Neutrophil (primary cell): ENCODE measurements around the gene SATB1.

Experiments
- H3K27ac ChIP-seq: fragments of 200-600 bp; sonication (generic); 2 replicates; pipeline ENCODE4 v1.5.1; 2016; ENCODE audit warnings: mild to moderate bottlenecking, moderate library complexity
- H3K27me3 ChIP-seq: fragments of 200-600 bp; sonication (generic); 2 replicates; pipeline ENCODE4 v1.6.0; 2016; ENCODE audit warnings: mild to moderate bottlenecking
- H3K36me3 ChIP-seq: fragments of 200-600 bp; sonication (generic); 2 replicates; pipeline ENCODE4 v1.5.1; 2017
- H3K4me1 ChIP-seq, 2 experiments: fragments of 200-600 bp in 1 of 2; sonication (generic) in 1 of 2; 1 replicate in 1 of 2; 2 replicates in 1 of 2; pipeline versions ENCODE4 v1.5.1 to v1.6.1; 2013 to 2016; ENCODE audit warnings: low read depth in 1 of 2, low read length in 1 of 2, mild to moderate bottlenecking in 1 of 2, moderate library complexity in 1 of 2; ENCODE audit not compliant: control insufficient read depth in 1 of 2, insufficient read depth in 1 of 2
- H3K4me3 ChIP-seq, 2 experiments: fragments of 200-600 bp in 1 of 2; sonication (generic) in 1 of 2; 1 replicate in 1 of 2; 2 replicates in 1 of 2; pipeline ENCODE4 v1.5.1; 2013 to 2016; ENCODE audit warnings: low read depth in 1 of 2, low read length in 1 of 2, mild to moderate bottlenecking in 1 of 2, moderate library complexity in 1 of 2
- H3K9me3 ChIP-seq: fragments of 200-600 bp; sonication (generic); 2 replicates; pipeline ENCODE4 v1.5.1; 2016
- CTCF ChIP-seq: fragments of 200-600 bp; sonication (generic); IDR thresholded peaks from 2 replicates; pipeline ENCODE4 v1.5.1; 2016; ENCODE audit warnings: antibody characterized with exemption

The SATB1 gene

GRCh38 chr3:18423401-18424212, 1.5 kb downstream of the SATB1 start:
- peak overlapping the region; percentile 87 for H3K27ac ChIP-seq
- H3K9me3 ChIP-seq, result no peaks in the 10 kb centered on the region
- H3K27me3 ChIP-seq, result no peaks in the 10 kb centered on the region
- TF ChIP-seq CTCF, result no peak
- peaks cover 24% of the 10 kb centered on the region for H3K36me3 ChIP-seq
- H3K4me3 ChIP-seq, result peak overlapping the region; percentile 79 to 86
- peaks cover 15% of the 10 kb centered on the region in 2 experiments for H3K4me1 ChIP-seq

GRCh38 chr3:18422972-18423371, 2.2 kb downstream of the SATB1 start:
- TF ChIP-seq CTCF, result no peak
- no peaks in the 10 kb centered on the region for H3K27me3 ChIP-seq
- H3K4me3 ChIP-seq, result no peak overlapping the region
- H3K27ac ChIP-seq, result peak overlapping the region; percentile 87
- peaks cover 15% of the 10 kb centered on the region in 2 experiments for H3K4me1 ChIP-seq
- no peaks in the 10 kb centered on the region for H3K9me3 ChIP-seq
- peaks cover 30% of the 10 kb centered on the region for H3K36me3 ChIP-seq

- peaks cover 54% of the 10 kb centered on the region for H3K36me3 ChIP-seq
- H3K4me1 ChIP-seq, result peaks cover 10 to 12% of the 10 kb centered on the region in 2 experiments
- no peak overlapping the region for H3K4me3 ChIP-seq
- TF ChIP-seq CTCF, result no peak
- H3K27me3 ChIP-seq, result no peaks in the 10 kb centered on the region
- H3K27ac ChIP-seq, result no peak overlapping the region
- no peaks in the 10 kb centered on the region for H3K9me3 ChIP-seq
Measured at GRCh38 chr3:18420555-18420954, 4.6 kb downstream of the SATB1 start.

- no peak for TF ChIP-seq CTCF
Measured at GRCh38 chr3:18419232-18419631, 5.9 kb downstream of the SATB1 start.

GRCh38 chr3:18417904-18418572, 7.1 kb downstream of the SATB1 start:
- TF ChIP-seq CTCF, result no peak
- H3K4me1 ChIP-seq, result peaks cover 0 to 2% of the 10 kb centered on the region in 2 experiments
- peaks cover 77% of the 10 kb centered on the region for H3K36me3 ChIP-seq
- no peak overlapping the region for H3K27ac ChIP-seq
- no peaks in the 10 kb centered on the region for H3K9me3 ChIP-seq
- H3K27me3 ChIP-seq, result no peaks in the 10 kb centered on the region
- H3K4me3 ChIP-seq, result no peak overlapping the region

More at GRCh38 chr3:18419232-18419631, 5.9 kb downstream of the SATB1 start:
- Histone ChIP-seq H3K27ac (no peak overlapping the region), H3K36me3 (peaks cover 66% of the 10 kb centered on the region), H3K27me3 (no peaks in the 10 kb centered on the region), H3K4me3 (no peak overlapping the region), H3K4me1 (peaks cover 10 to 12% of the 10 kb centered on the region in 2 experiments), H3K9me3 (no peaks in the 10 kb centered on the region)
